ENCODE data around the gene HIP1R. TPM values are rescaled to one million over a fixed set of nuclear protein-coding genes. Genes with fewer than 3 reads are reported as not detected.
"Not testable (repeated sequence)": the region's sequence is repeated elsewhere in the genome, so short reads cannot be mapped to it uniquely, and the experiment has no call there.

The HIP1R gene
- polyA plus RNA-seq, 2 of the 4 experiments (the other 2 are of a cell fraction), result 9.0 to 10.6 TPM

DNA sequence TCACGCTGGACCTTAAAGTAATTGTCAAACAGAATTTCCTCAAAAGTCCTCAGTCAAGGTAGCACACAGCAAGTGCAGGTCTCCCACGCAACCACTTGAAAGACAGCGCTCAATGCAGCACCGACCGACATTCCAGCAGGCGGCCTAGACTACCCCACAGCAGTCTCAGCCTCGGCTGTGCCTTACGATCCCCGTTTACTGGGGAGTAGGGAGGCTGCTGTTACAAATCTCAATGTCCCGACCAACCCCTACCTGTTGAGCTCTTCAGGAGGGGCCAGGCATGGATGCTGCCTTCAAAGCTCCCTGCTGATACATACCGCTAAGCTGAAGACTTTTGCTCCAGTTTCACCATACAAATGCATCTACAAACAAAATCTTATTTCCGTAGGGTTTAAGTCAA is 38.8 kb downstream of the HIP1R start:
- Histone ChIP-seq H3K4me2 (no peak overlapping the region), H3K4me3 (no peak overlapping the region)
- no peak for TF ChIP-seq HDAC2 (IDR thresholded peaks at IDR 0.05)

GRCh38 chr12:122875590-122876220 is 40.4 kb downstream of the HIP1R start:
- H3K9me3 ChIP-seq, result no peaks in the 10 kb centered on the region
- FAIRE-seq, result no peak
- TF ChIP-seq GATA3 (IDR thresholded peaks at IDR 0.05; ENCODE audit: borderline replicate concordance) (no peak), POLR2AphosphoS2 (conservative IDR thresholded peaks at IDR 0.05; ENCODE audit: low read length) (no peak), REST (IDR thresholded peaks at IDR 0.05) (no peak), KDM5A (IDR thresholded peaks at IDR 0.05) (no peak), ELK1 (IDR thresholded peaks at IDR 0.05; ENCODE audit: low read depth, low read length) (no peak), FOXS1 (CRISPR knock-in tag; IDR thresholded peaks at IDR 0.05) (no peak), ESRRA (IDR thresholded peaks at IDR 0.05; ENCODE audit: borderline replicate concordance, low read length) (no peak), NFE2L2 (conservative IDR thresholded peaks at IDR 0.05; ENCODE audit: low read length) (no peak), HOXB13 (CRISPR knock-in tag; IDR thresholded peaks at IDR 0.05; ENCODE audit: low read depth) (no peak), POLR2A (IDR thresholded peaks at IDR 0.05; ENCODE audit: low read length) (no peak), PHF8 (IDR thresholded peaks at IDR 0.05; ENCODE audit: borderline replicate concordance, low read depth) (no peak), SREBF2 (IDR thresholded peaks at IDR 0.05) (no peak), JUNB (IDR thresholded peaks at IDR 0.05) (no peak), TP53 (CRISPR knock-in tag; IDR thresholded peaks at IDR 0.05) (no peak), RARB (CRISPR knock-in tag; IDR thresholded peaks at IDR 0.05) (no peak), HOXA7 (CRISPR knock-in tag; IDR thresholded peaks at IDR 0.05) (no peak), CBX2 (IDR thresholded peaks at IDR 0.05; ENCODE audit: borderline replicate concordance, low read depth) (no peak), USF2 (IDR thresholded peaks at IDR 0.05) (no peak)
- TF ChIP-seq, protein P1, sequence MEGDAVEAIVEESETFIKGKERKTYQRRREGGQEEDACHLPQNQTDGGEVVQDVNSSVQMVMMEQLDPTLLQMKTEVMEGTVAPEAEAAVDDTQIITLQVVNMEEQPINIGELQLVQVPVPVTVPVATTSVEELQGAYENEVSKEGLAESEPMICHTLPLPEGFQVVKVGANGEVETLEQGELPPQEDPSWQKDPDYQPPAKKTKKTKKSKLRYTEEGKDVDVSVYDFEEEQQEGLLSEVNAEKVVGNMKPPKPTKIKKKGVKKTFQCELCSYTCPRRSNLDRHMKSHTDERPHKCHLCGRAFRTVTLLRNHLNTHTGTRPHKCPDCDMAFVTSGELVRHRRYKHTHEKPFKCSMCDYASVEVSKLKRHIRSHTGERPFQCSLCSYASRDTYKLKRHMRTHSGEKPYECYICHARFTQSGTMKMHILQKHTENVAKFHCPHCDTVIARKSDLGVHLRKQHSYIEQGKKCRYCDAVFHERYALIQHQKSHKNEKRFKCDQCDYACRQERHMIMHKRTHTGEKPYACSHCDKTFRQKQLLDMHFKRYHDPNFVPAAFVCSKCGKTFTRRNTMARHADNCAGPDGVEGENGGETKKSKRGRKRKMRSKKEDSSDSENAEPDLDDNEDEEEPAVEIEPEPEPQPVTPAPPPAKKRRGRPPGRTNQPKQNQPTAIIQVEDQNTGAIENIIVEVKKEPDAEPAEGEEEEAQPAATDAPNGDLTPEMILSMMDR (IDR thresholded peaks at IDR 0.05), result no peak
- no peak overlapping the region for H3K4me3 ChIP-seq
- ATAC-seq, result no peak
- DNase-seq (ENCODE audit: low read depth in 1 of 2, low spot score in 1 of 2), result no peak
- peaks cover 10% of the 10 kb centered on the region; the same call in 1 of the 3 replicates for H3K4me1 ChIP-seq
- no peak overlapping the region for H3K4me2 ChIP-seq
- ChIA-PET CTCF (interaction anchor here (0.7 to 9.0 kb wide), 4 partner anchors 9 to 71 kb away, joined by 3 to 111 read pairs (median 4); no protein-coding TSS in a partner anchor), POLR2A (no interaction called here)
- no peak overlapping the region for H3K27ac ChIP-seq
- WGBS (ENCODE audit: missing lambda C conversion rate), result 95% methylated on average over 7 of the region's 7 CpGs

More for the DNA sequence above, 38.8 kb downstream of the HIP1R start:
- Histone ChIP-seq H3K9me3 (no peaks in the 10 kb centered on the region), H3K4me1 (peaks cover 10% of the 10 kb centered on the region; the same call in 1 of the 3 replicates), H3K27ac (no peak overlapping the region)
- WGBS (ENCODE audit: missing lambda C conversion rate), result 94% methylated on average over 12 of the region's 12 CpGs
- ATAC-seq (no peak; a peak in 1 of 6 replicates), DNase-seq (ENCODE audit: low read depth in 1 of 2, low spot score in 1 of 2) (no peak), FAIRE-seq (no peak)
- POLR2A ChIA-PET, result no interaction called here
- CTCF ChIA-PET, result interaction anchor here (0.7 to 6.9 kb wide), 4 partner anchors 9 to 364 kb away, joined by 3 to 90 read pairs (median 6); no protein-coding TSS in a partner anchor

DNA sequence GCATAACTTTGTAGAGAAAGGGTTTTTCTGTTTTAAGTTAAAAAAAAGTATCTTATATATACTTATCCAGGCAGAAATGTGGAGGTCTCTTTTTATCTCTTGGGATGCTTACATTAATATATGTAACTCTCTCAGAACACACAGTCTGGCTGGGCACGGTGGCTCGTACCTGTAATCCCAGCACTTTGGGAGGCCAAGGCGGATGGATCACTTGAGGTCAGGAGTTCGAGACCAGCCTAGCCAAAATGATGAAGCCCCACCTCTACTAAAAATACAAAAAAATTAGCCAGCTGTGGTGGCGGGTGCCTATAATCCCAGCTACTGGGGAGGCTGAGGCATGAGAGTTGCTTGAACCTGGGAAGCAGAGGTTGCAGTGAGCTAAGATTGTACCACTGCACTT is 41.0 kb downstream of the HIP1R start:
- CTCF ChIA-PET, result interaction anchor here (0.7 to 9.0 kb wide), 4 partner anchors 9 to 81 kb away, joined by 3 to 111 read pairs (median 4); no protein-coding TSS in a partner anchor
- H3K4me3 ChIP-seq; ATAC-seq; POLR2A ChIA-PET; H3K27ac ChIP-seq; DNase-seq (ENCODE audit: low read depth in 1 of 2, low spot score in 1 of 2); H3K4me2 ChIP-seq; H3K9me3 ChIP-seq; FAIRE-seq: not testable (repeated sequence)
- H3K4me1 ChIP-seq, result peaks cover 10% of the 10 kb centered on the region; the same call in 1 of the 3 replicates
- WGBS (ENCODE audit: missing lambda C conversion rate), result 93% methylated on average over 5 of the region's 5 CpGs

Data from A549 (cell line).